Neural progenitor cell (in vitro differentiated cells): ENCODE data around the gene IQGAP2. TPM values are rescaled to one million over a fixed set of nuclear protein-coding genes. Genes with fewer than 3 reads are reported as not detected.

Source experiments
- DNase-seq: peaks from one replicate; pipeline ENCODE4 v3.0.0-alpha.2; 2016; ENCODE audit warnings: low spot score
- H2AFZ ChIP-seq: fragments of 200-600 bp; sonication (generic); replicated peaks from 2 replicates; pipeline ENCODE4 v1.6.1; 2016; ENCODE audit warnings: antibody characterized with exemption
- H3F3A ChIP-seq: fragments of 200-600 bp; sonication (generic); 2 replicates; pipeline ENCODE4 v1.6.1; 2016; ENCODE audit warnings: antibody characterized with exemption, low read depth
- H3K27ac ChIP-seq: fragments of 200-600 bp; sonication (generic); 2 replicates; pipeline ENCODE4 v1.5.1; 2016; ENCODE audit warnings: mild to moderate bottlenecking
- H3K27me3 ChIP-seq: fragments of 200-600 bp; sonication (generic); 2 replicates; pipeline ENCODE4 v1.6.1; 2016; ENCODE audit warnings: mild to moderate bottlenecking, moderate library complexity
- H3K36me3 ChIP-seq: fragments of 200-600 bp; sonication (generic); 2 replicates; pipeline ENCODE4 v1.5.1; 2016
- H3K4me1 ChIP-seq: fragments of 200-600 bp; sonication (generic); 2 replicates; pipeline ENCODE4 v1.6.1; 2016; ENCODE audit warnings: mixed run types
- H3K4me2 ChIP-seq: fragments of 200-600 bp; sonication (generic); 2 replicates; pipeline ENCODE4 v1.6.1; 2016
- H3K4me3 ChIP-seq: fragments of 200-600 bp; sonication (generic); 2 replicates; pipeline ENCODE4 v1.5.1; 2016
- H3K79me2 ChIP-seq: fragments of 200-600 bp; sonication (generic); 2 replicates; pipeline ENCODE4 v1.6.1; 2016; ENCODE audit warnings: low read depth
- H3K9ac ChIP-seq: fragments of 200-600 bp; sonication (generic); 2 replicates; pipeline ENCODE4 v1.6.1; 2016
- H3K9me3 ChIP-seq: fragments of 200-600 bp; sonication (generic); 2 replicates; pipeline ENCODE4 v1.5.1; 2016; ENCODE audit warnings: low read depth
- H4K20me1 ChIP-seq: fragments of 200-600 bp; sonication (generic); 2 replicates; pipeline ENCODE4 v1.6.1; 2016; ENCODE audit warnings: low read depth
- H3K27ac Mint-ChIP-seq: 3 replicates; pipeline ENCODE4 v1.8.0; 2021; ENCODE audit warnings: mixed read lengths
- H3K27me3 Mint-ChIP-seq: 2 replicates; pipeline ENCODE4 v1.8.0; 2022; ENCODE audit warnings: low read depth, mild to moderate bottlenecking, inconsistent platforms, moderate library complexity, mixed read lengths; ENCODE audit not compliant: insufficient read depth
- H3K36me3 Mint-ChIP-seq: 3 replicates; pipeline ENCODE4 v1.8.0; 2021; ENCODE audit warnings: mixed read lengths
- H3K4me1 Mint-ChIP-seq: 3 replicates; pipeline ENCODE4 v1.8.0; 2021; ENCODE audit warnings: mixed read lengths
- H3K4me3 Mint-ChIP-seq: 3 replicates; pipeline ENCODE4 v1.8.0; 2021; ENCODE audit warnings: mild to moderate bottlenecking, moderate library complexity, mixed read lengths
- H3K9me3 Mint-ChIP-seq: 3 replicates; pipeline ENCODE4 v1.8.0; 2020; ENCODE audit warnings: mixed read lengths
- EZH2 ChIP-seq: fragments of 200-600 bp; sonication (generic); IDR thresholded peaks from 2 replicates; pipeline ENCODE4 v1.6.1; 2017; ENCODE audit warnings: antibody characterized with exemption, mild to moderate bottlenecking, moderate library complexity
- EZH2phosphoT487 ChIP-seq: fragments of 200-600 bp; sonication (generic); IDR thresholded peaks from 2 replicates; pipeline ENCODE4 v1.6.1; 2017; ENCODE audit warnings: antibody characterized with exemption
- total RNA-seq: library from RNA; depleted of rRNA; stranded (reverse); fragments of >200 nt; gene quantifications from 2 replicates; pipeline ENCODE4 v1.2.3, GENCODE V29; 2015; ENCODE audit warnings: low replicate concordance
- TF ChIP-seq, protein P1 (sequence below): fragments of 200-600 bp; sonication (generic); IDR thresholded peaks from 2 replicates; pipeline ENCODE4 v1.5.1; 2017; ENCODE audit warnings: antibody characterized with exemption, mild to moderate bottlenecking

Gene IQGAP2
- total RNA-seq, 1 donor from 2014 or later: 37.7 TPM

GRCh38 chr5:76545184-76545583 is 142.1 kb downstream of the IQGAP2 start:
- Histone ChIP-seq H3K27ac (no peak overlapping the region), H3K9ac (no peak overlapping the region), H2AFZ (no peak overlapping the region), H3K79me2 (no peaks in the 10 kb centered on the region), H3K27me3 (no peaks in the 10 kb centered on the region), H4K20me1 (no peaks in the 10 kb centered on the region), H3K4me3 (no peak overlapping the region), H3K9me3 (no peaks in the 10 kb centered on the region), H3K36me3 (no peaks in the 10 kb centered on the region), H3K4me1 (no peaks in the 10 kb centered on the region), H3K4me2 (no peak overlapping the region), H3F3A (no peaks in the 10 kb centered on the region)
- peaks cover 21% of the 10 kb centered on the region for H3K4me1 Mint-ChIP-seq
- no peak for TF ChIP-seq EZH2
- DNase-seq: no peak
- H3K4me3 Mint-ChIP-seq: no peak overlapping the region
- no peaks in the 10 kb centered on the region for H3K27me3 Mint-ChIP-seq
- no peak overlapping the region for H3K27ac Mint-ChIP-seq
- no peaks in the 10 kb centered on the region for H3K36me3 Mint-ChIP-seq
- peaks cover under 1% of the 10 kb centered on the region for H3K9me3 Mint-ChIP-seq

- Mint-ChIP-seq H3K27me3 (no peaks in the 10 kb centered on the region), H3K4me1 (peaks cover 21% of the 10 kb centered on the region), H3K4me3 (no peak overlapping the region), H3K36me3 (no peaks in the 10 kb centered on the region), H3K9me3 (peaks cover 4% of the 10 kb centered on the region), H3K27ac (no peak overlapping the region)
- H3F3A ChIP-seq: no peaks in the 10 kb centered on the region
- H2AFZ ChIP-seq: no peak overlapping the region
- no peaks in the 10 kb centered on the region for H3K9me3 ChIP-seq
- H3K27ac ChIP-seq: no peak overlapping the region
- no peak overlapping the region for H3K4me3 ChIP-seq
- TF ChIP-seq EZH2 (no peak), EZH2phosphoT487 (no peak)
- TF ChIP-seq, protein P1, sequence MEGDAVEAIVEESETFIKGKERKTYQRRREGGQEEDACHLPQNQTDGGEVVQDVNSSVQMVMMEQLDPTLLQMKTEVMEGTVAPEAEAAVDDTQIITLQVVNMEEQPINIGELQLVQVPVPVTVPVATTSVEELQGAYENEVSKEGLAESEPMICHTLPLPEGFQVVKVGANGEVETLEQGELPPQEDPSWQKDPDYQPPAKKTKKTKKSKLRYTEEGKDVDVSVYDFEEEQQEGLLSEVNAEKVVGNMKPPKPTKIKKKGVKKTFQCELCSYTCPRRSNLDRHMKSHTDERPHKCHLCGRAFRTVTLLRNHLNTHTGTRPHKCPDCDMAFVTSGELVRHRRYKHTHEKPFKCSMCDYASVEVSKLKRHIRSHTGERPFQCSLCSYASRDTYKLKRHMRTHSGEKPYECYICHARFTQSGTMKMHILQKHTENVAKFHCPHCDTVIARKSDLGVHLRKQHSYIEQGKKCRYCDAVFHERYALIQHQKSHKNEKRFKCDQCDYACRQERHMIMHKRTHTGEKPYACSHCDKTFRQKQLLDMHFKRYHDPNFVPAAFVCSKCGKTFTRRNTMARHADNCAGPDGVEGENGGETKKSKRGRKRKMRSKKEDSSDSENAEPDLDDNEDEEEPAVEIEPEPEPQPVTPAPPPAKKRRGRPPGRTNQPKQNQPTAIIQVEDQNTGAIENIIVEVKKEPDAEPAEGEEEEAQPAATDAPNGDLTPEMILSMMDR: no peak
- no peaks in the 10 kb centered on the region for H3K4me1 ChIP-seq
- H3K79me2 ChIP-seq: no peaks in the 10 kb centered on the region
- H3K27me3 ChIP-seq: no peaks in the 10 kb centered on the region
- no peak for DNase-seq
- no peak overlapping the region for H3K4me2 ChIP-seq
- H4K20me1 ChIP-seq: no peaks in the 10 kb centered on the region
- no peaks in the 10 kb centered on the region for H3K36me3 ChIP-seq
- no peak overlapping the region for H3K9ac ChIP-seq
Observed at GRCh38 chr5:76546497-76547102, 143.5 kb downstream of the IQGAP2 start.

DNA sequence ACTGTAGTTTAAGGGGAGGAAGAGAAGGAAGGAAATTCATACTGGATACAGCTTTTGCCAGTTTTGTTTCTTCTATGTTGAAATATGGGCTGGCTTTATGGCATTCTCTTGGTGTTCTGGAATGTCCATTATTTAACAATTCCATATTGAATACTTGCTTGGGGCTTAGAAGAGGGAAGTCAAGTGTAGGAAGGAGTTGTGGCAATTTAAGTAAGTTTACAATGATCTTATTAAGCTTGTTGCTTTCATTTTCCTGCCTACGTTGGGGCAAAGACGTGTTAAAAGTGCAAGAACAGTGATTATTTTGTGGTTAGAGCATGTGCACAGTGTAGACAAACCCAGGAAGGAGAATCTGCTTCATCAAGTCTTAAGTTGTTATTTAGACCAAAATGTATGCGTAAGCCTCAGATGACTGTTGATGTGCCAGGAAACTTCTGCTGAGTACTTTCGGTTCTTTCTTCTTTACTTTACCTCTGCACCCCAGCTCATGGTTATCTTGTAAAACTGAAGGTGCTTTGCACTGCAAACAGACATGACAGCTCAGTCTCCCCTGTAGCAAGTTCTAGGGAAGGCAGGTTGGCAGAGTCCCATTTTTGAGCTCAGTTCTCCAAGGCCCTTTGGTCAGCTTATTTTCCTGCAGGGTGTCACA is 144.3 kb downstream of the IQGAP2 start:
- peaks cover 9% of the 10 kb centered on the region for H3K9me3 Mint-ChIP-seq

DNA sequence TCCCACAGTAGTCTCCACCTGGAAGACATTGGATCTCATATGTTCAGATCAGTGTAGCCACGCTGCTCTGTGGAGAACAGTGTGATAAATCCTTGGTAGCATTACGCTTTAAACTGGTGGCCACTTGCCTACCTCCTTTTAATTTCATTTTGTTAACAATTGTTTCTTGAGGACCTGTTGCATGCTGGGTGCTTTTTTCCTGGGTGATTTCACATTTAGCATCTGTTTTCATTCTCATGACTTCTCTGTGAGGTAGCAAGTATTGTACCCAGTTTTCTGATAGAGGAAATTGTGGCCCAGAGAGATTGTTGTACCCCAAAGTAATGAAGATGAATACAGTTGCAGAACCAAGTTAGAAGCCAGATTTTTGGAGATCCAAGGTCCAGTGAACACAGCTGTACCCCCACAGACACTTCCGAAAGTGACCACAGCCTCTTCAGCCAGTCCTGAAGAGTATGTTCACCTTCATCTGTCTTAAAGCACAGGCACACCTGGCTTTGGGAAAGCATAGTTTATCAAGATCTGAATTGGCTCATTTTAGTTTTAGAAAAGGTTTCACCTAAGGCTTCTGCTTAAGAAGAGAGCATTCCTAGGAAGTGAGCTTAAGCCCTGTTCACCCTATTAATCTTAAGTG is 144.9 kb downstream of the IQGAP2 start:
- Histone ChIP-seq H3F3A (no peaks in the 10 kb centered on the region), H3K4me1 (no peaks in the 10 kb centered on the region), H2AFZ (no peak overlapping the region), H4K20me1 (no peaks in the 10 kb centered on the region), H3K9me3 (no peaks in the 10 kb centered on the region), H3K27me3 (no peaks in the 10 kb centered on the region), H3K79me2 (no peaks in the 10 kb centered on the region), H3K9ac (no peak overlapping the region), H3K36me3 (no peaks in the 10 kb centered on the region), H3K4me3 (no peak overlapping the region), H3K27ac (no peak overlapping the region), H3K4me2 (no peak overlapping the region)
- no peak overlapping the region for H3K27ac Mint-ChIP-seq
- no peak overlapping the region for H3K4me3 Mint-ChIP-seq
- H3K36me3 Mint-ChIP-seq: peaks cover 1% of the 10 kb centered on the region
- TF ChIP-seq, protein P1: no peak
- no peak for TF ChIP-seq EZH2
- no peak for TF ChIP-seq EZH2phosphoT487
- H3K27me3 Mint-ChIP-seq: no peaks in the 10 kb centered on the region
- DNase-seq: no peak
- peaks cover 13% of the 10 kb centered on the region for H3K9me3 Mint-ChIP-seq
- H3K4me1 Mint-ChIP-seq: peaks cover 21% of the 10 kb centered on the region

More for the DNA sequence above, 144.3 kb downstream of the IQGAP2 start:
- H3K4me1 ChIP-seq: no peaks in the 10 kb centered on the region
- no peak for DNase-seq
- Mint-ChIP-seq H3K36me3 (peaks cover 1% of the 10 kb centered on the region), H3K27ac (no peak overlapping the region), H3K4me1 (peaks cover 21% of the 10 kb centered on the region), H3K27me3 (no peaks in the 10 kb centered on the region), H3K4me3 (no peak overlapping the region)
- H3K9me3 ChIP-seq: no peaks in the 10 kb centered on the region
- H3K79me2 ChIP-seq: no peaks in the 10 kb centered on the region
- H3K36me3 ChIP-seq: no peaks in the 10 kb centered on the region
- no peak for TF ChIP-seq EZH2
- TF ChIP-seq EZH2phosphoT487: no peak
- no peak overlapping the region for H3K9ac ChIP-seq
- H3K4me3 ChIP-seq: no peak overlapping the region
- no peaks in the 10 kb centered on the region for H3K27me3 ChIP-seq
- H3K27ac ChIP-seq: no peak overlapping the region
- H3F3A ChIP-seq: no peaks in the 10 kb centered on the region
- H4K20me1 ChIP-seq: no peaks in the 10 kb centered on the region
- no peak overlapping the region for H2AFZ ChIP-seq
- no peak overlapping the region for H3K4me2 ChIP-seq
